Tibial nerve (tissue), 4 donors: ENCODE measurements around the gene DAZAP1. TPM values are rescaled to one million over a fixed set of nuclear protein-coding genes. Genes with fewer than 3 reads are reported as not detected.
A peak's percentile ranks its signal among the peaks of the same experiment; 100 is the strongest.

Experiments
- DNase-seq, 2 donors: peaks; one replicate each; pipeline ENCODE4 v3.0.0-alpha.2; 2019; ENCODE audit warnings: low spot score in 2 of 2
- H3K27ac ChIP-seq, 4 donors: fragments of 200-600 bp; sonication (generic) in 3 of 4; one replicate each; pipeline ENCODE4 v1.5.1; 2017 to 2019; ENCODE audit warnings: mild to moderate bottlenecking in 1 of 4
- H3K27me3 ChIP-seq, 2 donors: fragments of 200-600 bp; sonication (generic) in 1 of 2; one replicate each; pipeline versions ENCODE4 v1.5.1 to v1.6.0; 2017 to 2019
- H3K36me3 ChIP-seq, 3 donors: fragments of 200-600 bp; sonication (generic); one replicate each; pipeline ENCODE4 v1.5.1; 2018 to 2019
- H3K4me1 ChIP-seq, 4 donors: fragments of 200-600 bp; sonication (generic) in 3 of 4; one replicate each; pipeline ENCODE4 v1.5.1; 2017 to 2019
- H3K4me3 ChIP-seq, 4 donors: fragments of 200-600 bp; sonication (generic) in 3 of 4; one replicate each; pipeline ENCODE4 v1.5.1; 2017 to 2019; ENCODE audit warnings: mild to moderate bottlenecking in 1 of 4, moderate library complexity in 1 of 4
- H3K9me3 ChIP-seq, 4 donors: fragments of 200-600 bp; sonication (generic) in 3 of 4; one replicate each; pipeline ENCODE4 v1.5.1; 2017 to 2019
- EP300 ChIP-seq, 2 donors: sonication (generic); formaldehyde crosslinking; IDR thresholded peaks; one replicate each; pipeline ENCODE4 v1.6.1; 2017; ENCODE audit warnings: antibody characterized with exemption in 2 of 2, mild to moderate bottlenecking in 1 of 2
- POLR2A ChIP-seq, 2 donors: fragments of 450-650 bp; IDR thresholded peaks; one replicate each; pipeline ENCODE4 v1.6.1; 2017; ENCODE audit warnings: antibody characterized with exemption in 2 of 2, mild to moderate bottlenecking in 2 of 2, moderate library complexity in 2 of 2
- WGBS, 2 donors: methylation state at CpG; one replicate each; pipeline ENCODE4 v1.1.5; 2018; 5-methylcytosine and 5-hydroxymethylcytosine counted together
- total RNA-seq, 4 donors: library from RNA; depleted of rRNA; stranded (reverse); fragments of >200 nt; gene quantifications; one replicate each; pipeline ENCODE4 v1.1.0, GENCODE V29; 2016
- TF ChIP-seq, protein P1 (sequence below), 5 experiments: fragments of 200-600 bp in 3 of 5; fragments of 450-650 bp in 2 of 5; sonication (generic) in 3 of 5; IDR thresholded peaks; one replicate each; pipeline ENCODE4 v1.5.1; 2016 to 2019; ENCODE audit warnings: antibody characterized with exemption in 5 of 5, mild to moderate bottlenecking in 3 of 5, moderate library complexity in 2 of 5

Gene DAZAP1
- total RNA-seq, 4 donors from 2014 or later = 34.3 to 68.4 (median 61.0) TPM

- Histone ChIP-seq H3K27me3 (no peaks in the 10 kb centered on the region), H3K4me1 (peaks cover 0 to 3% (median 0%) of the 10 kb centered on the region in 4 donors), H3K27ac (peak overlapping the region in 1 of 4 donors; percentile 48), H3K4me3 (no peak overlapping the region), H3K9me3 (no peaks in the 10 kb centered on the region), H3K36me3 (peaks cover 0 to 85% (median 2%) of the 10 kb centered on the region in 3 donors)
- DNase-seq = no peak
- TF ChIP-seq POLR2A (IDR thresholded peaks at IDR 0.05) (no peak), EP300 (IDR thresholded peaks at IDR 0.05) (no peak)
- TF ChIP-seq, protein P1, sequence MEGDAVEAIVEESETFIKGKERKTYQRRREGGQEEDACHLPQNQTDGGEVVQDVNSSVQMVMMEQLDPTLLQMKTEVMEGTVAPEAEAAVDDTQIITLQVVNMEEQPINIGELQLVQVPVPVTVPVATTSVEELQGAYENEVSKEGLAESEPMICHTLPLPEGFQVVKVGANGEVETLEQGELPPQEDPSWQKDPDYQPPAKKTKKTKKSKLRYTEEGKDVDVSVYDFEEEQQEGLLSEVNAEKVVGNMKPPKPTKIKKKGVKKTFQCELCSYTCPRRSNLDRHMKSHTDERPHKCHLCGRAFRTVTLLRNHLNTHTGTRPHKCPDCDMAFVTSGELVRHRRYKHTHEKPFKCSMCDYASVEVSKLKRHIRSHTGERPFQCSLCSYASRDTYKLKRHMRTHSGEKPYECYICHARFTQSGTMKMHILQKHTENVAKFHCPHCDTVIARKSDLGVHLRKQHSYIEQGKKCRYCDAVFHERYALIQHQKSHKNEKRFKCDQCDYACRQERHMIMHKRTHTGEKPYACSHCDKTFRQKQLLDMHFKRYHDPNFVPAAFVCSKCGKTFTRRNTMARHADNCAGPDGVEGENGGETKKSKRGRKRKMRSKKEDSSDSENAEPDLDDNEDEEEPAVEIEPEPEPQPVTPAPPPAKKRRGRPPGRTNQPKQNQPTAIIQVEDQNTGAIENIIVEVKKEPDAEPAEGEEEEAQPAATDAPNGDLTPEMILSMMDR (IDR thresholded peaks at IDR 0.05) = no peak
- WGBS, 2 donors = 88 to 94% methylated on average over 15 to 20 of the region's 20 CpGs
Measured at GRCh38 chr19:1373042-1373533, 34.3 kb upstream of the DAZAP1 start.

DNA sequence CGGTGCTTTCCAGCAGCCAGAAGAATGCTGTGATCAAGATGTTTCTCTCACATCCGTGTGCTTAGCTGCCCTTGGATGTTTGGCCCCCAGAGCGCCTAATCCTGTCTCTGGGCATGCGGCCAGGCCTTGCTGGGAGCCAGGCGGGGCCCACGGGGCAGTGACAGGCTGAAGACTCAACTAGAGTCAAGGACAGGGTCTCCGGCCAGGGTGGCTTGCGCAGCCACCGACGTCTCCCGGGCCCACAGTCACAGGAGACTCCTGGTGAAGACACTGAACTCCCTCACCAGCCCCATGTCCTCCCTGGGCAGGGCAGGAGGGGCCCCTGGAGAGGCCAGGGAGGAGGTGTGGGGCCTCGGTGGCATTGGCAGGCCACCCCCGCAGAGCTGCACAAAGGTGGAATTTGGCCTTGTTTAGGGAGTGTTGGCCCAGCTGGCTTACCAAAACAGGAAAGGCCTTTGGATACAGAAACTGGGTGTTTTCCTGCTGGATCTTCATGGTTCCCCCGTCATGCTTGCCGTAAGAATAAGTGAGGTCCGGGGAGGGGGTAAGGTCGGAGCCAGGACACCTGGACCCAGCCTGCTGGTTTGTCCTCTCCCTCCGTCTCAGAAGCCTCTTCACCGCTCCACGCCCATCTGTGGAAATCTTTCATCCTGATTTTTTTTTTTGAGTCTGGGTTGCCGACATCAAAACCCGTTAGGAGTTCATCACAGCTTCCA, 33.7 kb upstream of the DAZAP1 start:
- Histone ChIP-seq H3K9me3 (no peaks in the 10 kb centered on the region), H3K4me3 (no peak overlapping the region), H3K36me3 (peaks cover 0 to 85% (median 2%) of the 10 kb centered on the region in 3 donors), H3K4me1 (peaks cover 0 to 3% (median 0%) of the 10 kb centered on the region in 4 donors), H3K27me3 (no peaks in the 10 kb centered on the region), H3K27ac (peak overlapping the region in 1 of 4 donors; percentile 48)
- WGBS, 2 donors = 66 to 70% methylated on average over 20 to 22 of the region's 22 CpGs
- DNase-seq = no peak
- TF ChIP-seq, protein P1 (IDR thresholded peaks at IDR 0.05) = no peak
- TF ChIP-seq POLR2A (IDR thresholded peaks at IDR 0.05) (no peak), EP300 (IDR thresholded peaks at IDR 0.05) (no peak)

GRCh38 chr19:1374250-1374577, 33.2 kb upstream of the DAZAP1 start:
- 78 to 83% methylated on average over 9 to 12 of the region's 12 CpGs for WGBS, 2 donors
- peaks cover 0 to 83% (median 2%) of the 10 kb centered on the region in 3 donors for H3K36me3 ChIP-seq

DNA sequence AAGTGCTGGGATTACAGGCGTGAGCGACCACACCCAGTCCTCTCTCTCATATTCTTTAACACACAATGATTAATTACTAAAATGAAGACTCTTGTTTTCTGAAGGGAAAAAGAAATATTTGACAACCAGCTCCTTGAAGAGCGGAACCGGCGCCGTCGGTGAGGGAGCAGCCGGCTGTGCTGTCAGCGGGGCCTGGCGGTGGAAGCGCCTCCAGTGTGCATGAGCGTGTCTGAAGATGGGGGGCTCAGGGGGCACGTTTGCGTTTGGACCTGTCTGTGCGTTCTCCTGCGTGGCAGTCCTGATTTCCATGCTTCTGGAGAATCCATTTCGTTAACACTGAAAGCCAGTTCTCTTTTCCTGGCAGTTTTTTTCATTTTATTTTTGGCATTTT, 31.0 kb upstream of the DAZAP1 start:
- Histone ChIP-seq H3K27me3 (no peaks in the 10 kb centered on the region), H3K36me3 (peaks cover 0 to 61% (median 0%) of the 10 kb centered on the region in 3 donors), H3K4me3 (no peak overlapping the region), H3K9me3 (no peaks in the 10 kb centered on the region), H3K27ac (no peak overlapping the region), H3K4me1 (peaks cover 0 to 4% (median under 1%) of the 10 kb centered on the region in 4 donors)
- TF ChIP-seq EP300 (IDR thresholded peaks at IDR 0.05) (no peak), POLR2A (IDR thresholded peaks at IDR 0.05) (no peak)
- TF ChIP-seq, protein P1 (IDR thresholded peaks at IDR 0.05) = no peak
- WGBS, 2 donors = 94 to 96% methylated on average over 17 of the region's 17 CpGs
- DNase-seq = no peak

More at GRCh38 chr19:1374250-1374577, 33.2 kb upstream of the DAZAP1 start:
- Histone ChIP-seq H3K27me3 (no peaks in the 10 kb centered on the region), H3K27ac (peak overlapping the region in 1 of 4 donors; percentile 47), H3K4me1 (peaks cover 0 to 3% (median 0%) of the 10 kb centered on the region in 4 donors), H3K9me3 (no peaks in the 10 kb centered on the region), H3K4me3 (no peak overlapping the region)
- TF ChIP-seq POLR2A (IDR thresholded peaks at IDR 0.05) (no peak), EP300 (IDR thresholded peaks at IDR 0.05) (no peak)
- TF ChIP-seq, protein P1 (IDR thresholded peaks at IDR 0.05) = no peak
- DNase-seq = no peak
